RWPE1 (cell line): ENCODE measurements around the gene NQO2.
"Not testable (repeated sequence)": the region's sequence is repeated elsewhere in the genome, so short reads cannot be mapped to it uniquely, and the experiment has no call there.

Experiments
- CTCF ChIA-PET: fragments of 350-600 bp; sonication (Branson Sonifier 250); formaldehyde crosslinking; extraction: SDS; loops from one replicate; lab custom pipeline; 2021; lab: Yijun Ruan, JAX
- POLR2A ChIA-PET: fragments of 400-600 bp; formaldehyde crosslinking; extraction: SDS; loops from one replicate; lab custom pipeline; 2020; ENCODE audit warnings: antibody characterized with exemption; ENCODE audit not compliant: low non-redundant PET; lab: Yijun Ruan, JAX
- DNase-seq: peaks from one replicate; pipeline ENCODE4 v3.0.0; 2012; ENCODE audit warnings: low spot score
- H3K27ac ChIP-seq: fragments of 450-650 bp; 2 replicates; pipeline ENCODE4 v1.5.1; 2017
- CTCF ChIP-seq: fragments of 450-650 bp; conservative IDR thresholded peaks from 2 replicates; pipeline ENCODE4 v1.5.1; 2017; ENCODE audit warnings: low read depth, mild to moderate bottlenecking

Gene NQO2

GRCh38 chr6:3022765-3023662 lies 23.3 kb downstream of the NQO2 start:
- no peak for TF ChIP-seq CTCF
- peak; percentile 19 for DNase-seq
- POLR2A ChIA-PET = interaction anchor here (0.8 kb wide), 1 partner anchor 31 kb away, joined by 4 read pairs; no protein-coding TSS in a partner anchor
- H3K27ac ChIP-seq = peak overlapping the region; percentile 98
- CTCF ChIA-PET = interaction anchor here (1.4 kb wide), 1 partner anchor 21 kb away, joined by 4 read pairs; no protein-coding TSS in a partner anchor

- TF ChIP-seq CTCF = no peak
- POLR2A ChIA-PET = interaction anchor here (0.7 to 0.8 kb wide), 2 partner anchors 30 to 33 kb away, joined by 3 to 4 read pairs; no protein-coding TSS in a partner anchor
- DNase-seq = peak; percentile 96
- H3K27ac ChIP-seq = peak overlapping the region; percentile 98
- CTCF ChIA-PET = interaction anchor here (0.5 kb wide), 1 partner anchor 126 kb away, joined by 3 read pairs; no protein-coding TSS in a partner anchor
Measured at GRCh38 chr6:3023663-3024483, 24.2 kb downstream of the NQO2 start.

GRCh38 chr6:3026791-3027626 lies 27.3 kb downstream of the NQO2 start:
- ChIA-PET POLR2A (no interaction called here), CTCF (interaction anchor here (0.7 kb wide), 1 partner anchor 22 kb away, joined by 3 read pairs; no protein-coding TSS in a partner anchor)
- TF ChIP-seq CTCF = no peak
- no peak overlapping the region for H3K27ac ChIP-seq
- DNase-seq = no peak

GRCh38 chr6:3028156-3028555 lies 28.5 kb downstream of the NQO2 start:
- DNase-seq, POLR2A ChIA-PET, H3K27ac ChIP-seq, CTCF ChIA-PET: not testable (repeated sequence)

GRCh38 chr6:3031857-3032640 lies 32.4 kb downstream of the NQO2 start:
- no peak for DNase-seq
- no peak for TF ChIP-seq CTCF
- POLR2A ChIA-PET = no interaction called here
- CTCF ChIA-PET = no interaction called here
- H3K27ac ChIP-seq = no peak overlapping the region

- TF ChIP-seq CTCF = no peak
- POLR2A ChIA-PET = no interaction called here
- DNase-seq = no peak
- CTCF ChIA-PET = no interaction called here
- H3K27ac ChIP-seq = no peak overlapping the region
Measured at GRCh38 chr6:3032986-3033385, 33.3 kb downstream of the NQO2 start.
